AG09309 (cell line): ENCODE results near the gene MTF1.

ENCODE experiments used
- DNase-seq: peaks from one replicate; pipeline ENCODE4 v3.0.0-alpha.2; 2010; ENCODE audit warnings: low read depth
- H3K4me3 ChIP-seq: 2 replicates; pipeline ENCODE4 v1.5.1; 2011; ENCODE audit warnings: mild to moderate bottlenecking, low read depth, low read length, moderate library complexity; ENCODE audit not compliant: control insufficient read depth
- CTCF ChIP-seq: IDR thresholded peaks from 2 replicates; pipeline ENCODE4 v1.5.1; 2011; ENCODE audit warnings: mild to moderate bottlenecking, low read depth, low read length, inconsistent platforms; ENCODE audit not compliant: insufficient read depth, control insufficient read depth; ENCODE audit errors: missing control alignments

Gene MTF1

GRCh38 chr1:37851782-37852210 lies 7.6 kb downstream of the MTF1 start:
- no peak for TF ChIP-seq CTCF
- no peak overlapping the region for H3K4me3 ChIP-seq
- no peak for DNase-seq

DNA sequence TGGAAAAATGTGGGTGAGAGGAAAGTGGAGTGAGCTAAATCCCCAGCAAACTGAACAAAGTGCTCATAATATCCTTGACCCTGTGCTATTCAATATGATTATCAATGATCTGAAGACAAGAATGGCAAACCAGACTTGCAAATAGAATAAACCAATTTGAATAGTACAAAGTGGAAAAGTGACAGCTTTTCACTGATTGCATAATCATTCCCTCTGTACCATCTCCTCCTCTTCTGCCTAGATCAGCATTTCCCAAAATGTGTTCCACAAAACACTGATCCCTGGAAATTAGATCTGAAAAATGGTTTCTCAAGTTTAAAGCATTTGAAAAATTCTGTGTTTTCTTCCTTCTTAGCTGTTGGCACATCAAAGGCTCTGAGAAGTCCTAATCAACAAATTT lies 8.1 kb downstream of the MTF1 start:
- no peak overlapping the region for H3K4me3 ChIP-seq
- DNase-seq, result no peak
- TF ChIP-seq CTCF, result no peak

GRCh38 chr1:37850352-37850955 lies 8.9 kb downstream of the MTF1 start:
- no peak for DNase-seq
- no peak for TF ChIP-seq CTCF
- H3K4me3 ChIP-seq, result no peak overlapping the region

DNA sequence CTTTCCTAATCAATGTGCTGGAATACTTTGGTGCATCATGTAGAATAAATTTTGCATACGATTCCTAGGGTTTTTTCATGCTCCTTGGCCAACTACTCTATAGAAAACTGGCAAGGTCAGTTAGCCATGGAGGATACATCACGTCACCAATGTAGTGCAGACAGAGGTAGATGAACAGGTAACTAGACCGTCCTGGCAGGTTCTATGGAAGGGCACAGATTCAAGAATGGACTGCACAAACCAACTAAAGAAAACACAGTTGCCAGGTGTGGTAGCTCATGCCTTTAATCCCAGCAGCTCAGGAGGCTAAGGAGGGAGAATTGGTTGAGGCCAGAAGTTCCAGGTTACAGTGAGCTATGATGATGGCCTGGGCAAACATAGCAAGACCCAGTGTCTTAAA lies 9.9 kb downstream of the MTF1 start:
- no peak for TF ChIP-seq CTCF
- no peak for DNase-seq
- no peak overlapping the region for H3K4me3 ChIP-seq

GRCh38 chr1:37846647-37847339 lies 12.6 kb downstream of the MTF1 start:
- DNase-seq, result no peak
- no peak overlapping the region for H3K4me3 ChIP-seq
- TF ChIP-seq CTCF, result no peak

GRCh38 chr1:37845786-37846185 lies 13.6 kb downstream of the MTF1 start:
- no peak for DNase-seq
- H3K4me3 ChIP-seq, result no peak overlapping the region
- TF ChIP-seq CTCF, result no peak
